Measurements from ENCODE around the gene ACOX3. TPM values are rescaled to one million over a fixed set of nuclear protein-coding genes. Genes with fewer than 3 reads are reported as not detected.
A peak's percentile ranks its signal among the peaks of the same experiment; 100 is the strongest.

ACOX3 gene
- total and polyA plus RNA-seq, 11 donors: 16.9 to 51.6 (median 24.1) TPM

GRCh38 chr4:8439914-8440491 is 520 bp downstream of the ACOX3 start:
- Histone ChIP-seq H3K4me1 (peaks cover 7 to 78% (median 70%) of the 10 kb centered on the region in 12 donors), H3K36me3 (peaks cover 0 to 3% (median 0%) of the 10 kb centered on the region in 9 donors), H3K9me3 (no peaks in the 10 kb centered on the region), H3K27me3 (no peaks in the 10 kb centered on the region), H3K27ac (peak overlapping the region; percentile 87 to 98 (median 94)), H3K4me3 (peak overlapping the region; percentile 66 to 100 (median 93))
- ATAC-seq (peak; percentile 29 to 65 (median 56)), DNase-seq (no peak)
- whole genome bisulfite sequencing, 4 donors: 34 to 43% (median 36%) methylated on average over 12 of the region's 12 CpGs
- intact Hi-C loops (cut with DNase I): no loop called here
- TF ChIP-seq POLR2A (IDR thresholded peaks at IDR 0.05) (no peak), CTCF (IDR thresholded peaks at IDR 0.05) (no peak)

GRCh38 chr4:8439168-8439567 is 1.4 kb downstream of the ACOX3 start:
- peak overlapping the region in 6 of 12 donors; percentile 91 to 98 (median 96) for H3K27ac ChIP-seq

GRCh38 chr4:8438743-8439142 is 1.8 kb downstream of the ACOX3 start:
- peaks cover 7 to 80% (median 73%) of the 10 kb centered on the region in 12 donors for H3K4me1 ChIP-seq
- WGBS, 4 donors: 80 to 83% (median 80%) methylated on average over 11 of the region's 11 CpGs
- no peak for TF ChIP-seq POLR2A (IDR thresholded peaks at IDR 0.05)
- no peak for TF ChIP-seq CTCF (IDR thresholded peaks at IDR 0.05)
- intact Hi-C loops (cut with DNase I): no loop called here
- H3K4me3 ChIP-seq: no peak overlapping the region
- H3K9me3 ChIP-seq: no peaks in the 10 kb centered on the region
- H3K27ac ChIP-seq: peak overlapping the region in 4 of 12 donors; percentile 73 to 98 (median 97)
- H3K36me3 ChIP-seq: no peaks in the 10 kb centered on the region
- no peaks in the 10 kb centered on the region for H3K27me3 ChIP-seq
- no peak for ATAC-seq
- DNase-seq: no peak

More at GRCh38 chr4:8439168-8439567, 1.4 kb downstream of the ACOX3 start:
- Histone ChIP-seq H3K36me3 (no peaks in the 10 kb centered on the region), H3K9me3 (no peaks in the 10 kb centered on the region), H3K4me3 (peak overlapping the region in 2 of 12 donors; percentile 86 to 100), H3K27me3 (no peaks in the 10 kb centered on the region), H3K4me1 (peaks cover 7 to 81% (median 74%) of the 10 kb centered on the region in 12 donors)
- no peak for TF ChIP-seq POLR2A (IDR thresholded peaks at IDR 0.05)
- TF ChIP-seq CTCF (IDR thresholded peaks at IDR 0.05): no peak
- DNase-seq: no peak
- intact Hi-C loops (cut with DNase I): no loop called here
- 69 to 79% (median 77%) methylated on average over 3 of the region's 3 CpGs for WGBS, 4 donors
- no peak for ATAC-seq

- TF ChIP-seq POLR2A (IDR thresholded peaks at IDR 0.05) (no peak), CTCF (IDR thresholded peaks at IDR 0.05) (peak in 5 of 12 donors; percentile 8 to 33 (median 23))
- WGBS, 4 donors: 23 to 29% (median 27%) methylated on average over 13 of the region's 13 CpGs
- Histone ChIP-seq H3K27ac (peak overlapping the region; percentile 59 to 80 (median 71)), H3K4me3 (peak overlapping the region in 10 of 12 donors; percentile 5 to 44 (median 26)), H3K9me3 (no peaks in the 10 kb centered on the region), H3K36me3 (no peaks in the 10 kb centered on the region), H3K4me1 (peaks cover 7 to 78% (median 60%) of the 10 kb centered on the region in 12 donors), H3K27me3 (no peaks in the 10 kb centered on the region)
- DNase-seq (no peak), ATAC-seq (no peak)
- intact Hi-C loops (cut with DNase I): no loop called here
These were observed 3.2 kb downstream of the ACOX3 start for GRCh38 chr4:8437281-8437680.
